HG02763 (cell line): ENCODE measurements around the gene HOXA10.

Experiments
- ATAC-seq: cut with Tn5 transposase; IDR thresholded peaks from one replicate; pipeline ENCODE4 v1.9.1; 2021; ENCODE audit warnings: mild to moderate bottlenecking, moderate library complexity; ENCODE audit not compliant: unreplicated experiment

Gene HOXA10

DNA sequence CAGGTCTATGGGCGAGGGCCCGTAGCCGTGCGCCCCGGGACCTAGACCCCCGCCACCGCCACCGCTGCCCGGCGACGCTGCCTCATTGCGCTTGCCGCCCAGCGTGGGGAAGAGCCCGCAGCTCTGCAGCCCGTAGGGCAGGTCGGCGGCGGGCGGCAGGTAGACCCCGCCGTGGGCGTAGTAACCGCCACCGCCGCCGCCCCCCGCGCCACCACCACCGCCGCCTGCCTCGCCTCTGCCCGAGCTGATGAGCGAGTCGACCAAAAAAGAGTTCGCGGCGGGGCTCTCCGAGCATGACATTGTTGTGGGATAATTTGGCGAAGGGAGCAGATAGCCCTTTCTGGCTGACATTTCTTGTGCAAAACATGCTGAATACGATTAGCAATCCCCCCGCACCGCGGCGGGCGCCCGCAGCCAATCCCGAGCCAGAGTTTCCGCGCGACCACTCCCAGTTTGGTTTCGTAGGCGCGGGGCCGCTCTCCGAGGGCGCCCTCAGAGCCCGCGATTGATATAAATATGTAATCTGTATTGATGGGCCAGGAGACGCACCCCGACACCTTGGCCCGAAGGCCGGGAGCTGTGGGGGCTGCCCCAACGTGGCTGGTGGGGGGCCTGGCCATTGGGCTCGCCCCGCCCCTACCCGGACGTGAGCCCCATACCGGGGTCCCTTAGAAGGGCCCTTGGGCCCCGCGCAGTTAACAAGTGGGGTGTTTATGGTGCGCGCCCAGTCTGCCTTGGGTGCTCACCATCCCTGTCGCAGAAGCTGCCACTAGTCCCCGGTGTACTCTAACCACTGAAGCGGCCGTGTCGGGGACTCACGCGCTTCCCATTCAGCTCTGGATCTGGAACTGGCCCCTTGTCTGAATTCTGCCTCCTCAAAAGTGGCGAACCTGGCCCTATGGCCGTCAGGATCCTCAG, at the start of gene HOXA10:
HOXA10 (minus strand) TSS at position 365 of the 918 bp plus-strand sequence; CDS start at position 351, 14 bp downstream.
- ATAC-seq, result no peak

DNA sequence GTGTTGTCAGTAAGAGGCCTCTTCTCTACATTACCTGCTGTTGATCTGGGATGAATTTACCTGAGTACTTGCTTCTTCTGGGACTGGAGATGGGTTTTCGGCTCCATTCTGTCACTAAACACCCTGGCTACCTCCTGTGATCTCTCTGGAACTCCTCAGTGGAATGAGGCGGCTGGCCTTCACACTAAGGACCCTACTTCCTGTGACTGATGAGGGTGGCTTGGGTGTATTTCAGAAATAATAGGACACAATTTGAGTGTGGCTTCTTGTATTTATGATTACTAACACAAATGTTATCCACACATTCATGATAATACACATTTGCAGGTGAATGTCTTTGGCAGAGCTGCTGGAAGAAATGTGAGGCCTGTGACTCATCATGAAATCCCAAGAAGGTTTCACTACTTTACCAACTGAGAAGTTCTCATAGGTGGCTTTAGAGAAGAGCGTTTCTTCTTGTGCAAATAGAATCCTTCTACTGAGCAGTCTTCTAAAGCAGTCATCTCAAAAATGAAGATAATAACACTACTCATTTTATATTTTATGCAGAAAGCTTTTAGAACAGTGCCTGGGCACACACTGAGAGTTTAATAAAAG, 47.2 kb upstream of the HOXA10 start:
- no peak for ATAC-seq

DNA sequence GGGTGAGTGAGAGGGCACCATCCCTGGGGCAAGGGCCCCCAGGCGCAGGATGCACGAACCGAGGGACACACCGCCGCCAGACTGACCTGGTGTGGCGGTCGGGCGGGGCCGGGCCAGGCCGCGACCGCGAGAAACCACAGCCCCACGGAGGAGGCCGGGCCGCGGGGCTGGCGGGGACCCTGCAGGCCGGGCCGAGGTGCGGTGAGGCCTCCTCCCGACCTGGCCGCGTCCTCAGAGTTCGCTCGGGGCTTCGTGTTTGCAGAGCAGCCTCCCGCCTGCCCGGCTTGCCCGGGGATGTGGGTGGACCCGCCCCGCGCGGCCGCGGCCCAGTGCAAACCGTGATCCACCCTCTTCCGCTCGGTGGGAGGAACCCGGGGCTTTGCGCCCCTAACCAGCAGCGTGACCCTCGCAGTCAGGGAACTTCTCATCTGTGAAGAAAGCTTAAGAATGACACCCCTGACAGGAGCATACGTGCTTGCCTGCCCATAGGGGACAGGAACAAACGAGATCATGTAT, 46.4 kb upstream of the HOXA10 start:
- ATAC-seq, result no peak

DNA sequence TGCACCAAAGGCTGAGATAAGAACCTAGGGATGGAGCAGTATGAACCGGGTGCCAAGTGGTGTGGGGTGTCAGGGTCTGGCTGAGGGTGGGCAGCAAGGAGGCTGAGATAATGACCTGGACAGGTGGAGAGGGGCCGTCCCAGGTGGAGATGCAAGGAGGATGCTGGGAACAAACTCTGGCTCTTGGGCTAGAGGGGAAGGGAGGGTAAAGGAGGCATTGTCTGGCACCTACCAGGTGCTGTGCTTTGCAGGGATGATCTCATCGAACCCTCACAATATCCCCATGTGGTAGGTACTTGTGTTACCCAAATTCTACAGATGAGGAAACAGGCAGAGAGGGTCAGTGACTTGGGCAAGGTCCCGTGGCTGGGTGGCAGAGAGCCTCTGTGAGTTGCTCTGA, 45.7 kb upstream of the HOXA10 start:
- no peak for ATAC-seq

DNA sequence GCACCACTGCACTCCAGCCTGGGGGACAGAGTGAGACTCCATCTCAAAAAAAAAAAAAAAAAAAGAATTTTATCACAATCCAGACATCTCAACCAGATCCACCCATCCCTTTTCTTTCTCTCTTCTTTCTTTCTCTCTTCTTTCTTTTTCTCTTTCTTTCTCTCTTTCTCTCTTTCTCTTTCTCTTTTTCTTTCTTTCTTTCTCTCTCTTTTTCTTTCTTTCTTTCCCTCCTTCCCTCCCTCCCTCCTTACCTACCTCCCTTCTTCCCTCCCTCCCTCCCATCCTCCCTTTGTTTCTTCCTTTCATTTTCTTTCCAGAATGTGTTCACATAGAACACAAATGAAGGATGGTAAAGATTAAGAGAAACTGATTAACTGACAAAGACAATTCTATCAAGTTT, 43.8 kb upstream of the HOXA10 start:
- no peak for ATAC-seq

DNA sequence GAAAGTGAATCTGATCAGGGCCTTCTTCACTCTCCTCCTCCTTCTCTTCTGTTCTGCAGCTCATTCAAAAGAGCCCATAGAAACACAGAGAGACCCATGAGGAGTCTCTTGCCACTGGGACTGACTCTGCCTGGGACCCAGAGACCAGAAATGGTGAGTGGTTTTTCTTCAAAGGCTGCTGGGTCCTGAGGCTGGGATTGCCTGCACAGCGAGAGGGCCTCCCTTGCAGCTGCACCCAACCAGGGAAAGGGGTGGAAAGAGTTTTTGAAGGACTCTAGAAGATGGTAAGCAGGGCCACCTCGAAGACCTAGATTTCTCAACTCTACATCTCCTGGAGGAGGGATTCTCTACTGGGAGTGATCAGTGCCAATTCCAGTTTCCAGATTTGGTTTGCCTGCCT, 41.2 kb upstream of the HOXA10 start:
- no peak for ATAC-seq

DNA sequence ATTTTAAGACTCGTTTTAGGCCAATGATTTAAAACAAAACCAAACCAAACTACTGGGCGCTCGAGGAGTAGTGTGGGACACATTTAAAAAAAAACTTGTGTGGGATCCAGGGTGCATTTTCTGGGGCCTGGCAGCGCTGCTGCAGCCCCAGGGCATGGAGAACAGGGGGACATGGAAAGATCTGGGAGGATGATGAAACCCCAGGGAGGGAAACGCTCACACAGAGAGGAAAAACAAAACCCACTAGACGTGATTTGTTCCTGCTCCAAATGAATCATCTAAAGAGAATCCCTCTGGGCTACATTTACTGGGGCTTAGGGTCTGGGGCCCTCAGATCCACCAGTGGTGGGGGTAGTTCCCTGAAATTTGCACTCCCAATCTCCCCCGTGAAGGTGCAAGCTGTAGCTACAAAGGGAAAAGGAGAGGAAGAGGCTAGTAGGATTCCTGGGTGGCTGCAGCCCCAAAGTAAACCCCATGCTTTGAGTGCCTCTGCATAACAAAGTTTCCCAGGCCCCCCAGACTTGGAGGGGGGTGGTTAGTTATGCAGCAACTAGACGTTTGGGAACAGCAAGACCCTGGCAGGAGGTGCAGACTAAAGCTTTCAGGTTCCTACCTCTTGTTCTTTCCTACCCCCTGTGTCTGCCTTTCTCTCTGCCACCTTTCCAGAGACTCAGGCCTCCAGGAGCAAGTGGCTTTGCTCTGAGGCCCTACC, 40.3 kb upstream of the HOXA10 start:
- ATAC-seq, result no peak

DNA sequence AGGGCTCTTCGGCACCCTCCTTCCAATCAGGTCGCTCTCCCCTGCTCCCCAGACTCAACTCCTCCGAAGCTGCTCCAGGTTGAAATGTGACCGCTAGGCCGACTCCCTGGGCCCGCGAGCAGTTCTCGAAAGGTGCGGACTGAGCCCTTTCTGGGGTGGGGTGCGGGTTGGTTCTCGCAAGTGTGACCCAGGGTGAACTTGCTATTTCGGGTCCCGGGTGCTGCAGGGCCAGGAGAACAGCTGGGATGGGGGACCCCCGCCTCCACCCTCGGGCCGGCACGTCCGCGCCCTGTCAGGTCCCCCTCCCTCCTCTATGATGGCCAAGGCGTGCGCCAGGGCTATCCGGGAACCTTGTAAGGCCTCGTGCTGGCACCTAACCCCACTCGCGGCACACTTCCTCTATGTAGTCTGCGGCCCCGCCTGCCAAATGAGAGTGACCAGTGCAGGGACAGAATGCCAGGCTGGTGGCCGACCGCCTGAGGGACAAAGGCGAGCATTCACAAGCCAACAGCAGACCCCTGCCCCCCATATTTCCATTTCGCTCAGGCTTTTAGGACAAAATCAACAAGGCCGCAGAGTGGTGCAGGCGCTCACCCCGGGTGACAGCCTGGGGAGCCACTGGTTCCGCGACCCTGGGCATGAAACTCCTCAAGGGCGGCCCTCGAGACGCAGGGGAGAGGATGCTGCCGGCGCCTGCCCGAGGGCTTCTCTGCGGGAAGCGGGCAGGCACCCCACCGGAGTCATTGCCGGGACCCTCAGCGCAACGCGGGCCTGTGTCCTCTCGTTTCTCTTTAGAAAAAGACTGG, 39.5 kb upstream of the HOXA10 start:
- ATAC-seq, result no peak

DNA sequence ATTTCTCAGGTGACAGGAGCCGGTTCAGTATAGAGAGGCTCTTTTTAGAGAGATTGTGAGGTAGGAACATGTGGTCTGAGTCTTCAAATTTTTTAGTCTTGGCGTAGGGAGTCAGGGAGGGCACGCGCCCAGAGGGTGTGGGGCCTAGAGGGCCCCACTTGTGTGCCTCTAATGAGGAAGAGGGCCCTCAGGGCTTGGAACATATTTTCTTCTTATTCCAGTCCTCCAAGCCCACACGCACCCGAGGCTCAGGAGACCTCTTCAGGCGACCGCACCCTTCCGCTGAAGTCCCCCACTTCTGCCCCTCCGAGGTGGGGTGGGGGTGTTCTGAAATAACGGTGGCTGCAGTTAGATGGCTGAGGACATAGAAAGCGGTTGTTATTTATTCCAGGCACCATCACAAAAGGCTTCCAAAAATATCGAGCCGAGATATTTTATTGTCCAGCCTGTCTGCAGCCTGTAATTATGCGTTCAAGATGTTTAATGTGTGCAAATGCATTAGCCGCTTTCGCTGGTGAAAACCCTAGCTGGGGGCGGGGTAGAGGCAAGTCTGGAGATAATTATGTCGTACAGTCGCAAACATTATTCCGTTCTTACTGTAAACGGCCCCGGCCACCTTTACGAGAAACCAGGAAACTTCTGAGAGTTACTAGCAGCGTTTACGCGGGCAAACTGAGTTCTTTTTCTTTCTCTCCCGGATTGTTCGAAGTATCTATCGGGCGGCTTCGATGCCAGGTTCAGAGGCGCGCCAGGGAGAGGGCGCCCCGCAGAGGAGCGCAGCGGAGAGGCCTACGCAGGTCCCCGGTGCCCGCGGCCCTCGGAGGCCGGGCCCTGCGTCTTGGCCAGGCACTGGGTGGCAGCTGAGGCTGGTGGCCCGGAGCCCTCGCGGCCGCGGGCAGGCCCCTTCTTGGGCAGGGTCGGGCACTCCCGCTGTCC, 38.6 kb upstream of the HOXA10 start:
- no peak for ATAC-seq

DNA sequence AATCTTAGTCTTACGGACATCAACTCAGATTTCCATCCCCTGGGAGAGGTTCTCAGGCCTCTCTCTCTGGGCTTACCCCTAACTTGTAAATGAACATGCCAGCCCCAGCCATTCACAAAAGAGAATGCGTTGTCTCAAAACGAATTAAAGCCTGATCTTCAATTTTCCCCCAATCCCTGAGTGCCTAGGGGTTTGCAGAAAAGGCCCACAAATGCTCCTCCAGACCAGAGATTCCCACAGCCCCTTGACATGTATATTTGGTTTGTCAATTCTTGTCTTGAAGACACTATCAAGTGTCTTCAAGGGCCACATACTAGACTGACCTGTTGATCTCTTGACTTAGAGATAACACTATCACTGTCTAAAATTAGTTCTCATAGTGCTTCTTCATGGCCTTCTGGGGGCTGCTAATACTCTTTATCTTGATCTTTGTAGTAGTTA, 37.7 kb upstream of the HOXA10 start:
- no peak for ATAC-seq

DNA sequence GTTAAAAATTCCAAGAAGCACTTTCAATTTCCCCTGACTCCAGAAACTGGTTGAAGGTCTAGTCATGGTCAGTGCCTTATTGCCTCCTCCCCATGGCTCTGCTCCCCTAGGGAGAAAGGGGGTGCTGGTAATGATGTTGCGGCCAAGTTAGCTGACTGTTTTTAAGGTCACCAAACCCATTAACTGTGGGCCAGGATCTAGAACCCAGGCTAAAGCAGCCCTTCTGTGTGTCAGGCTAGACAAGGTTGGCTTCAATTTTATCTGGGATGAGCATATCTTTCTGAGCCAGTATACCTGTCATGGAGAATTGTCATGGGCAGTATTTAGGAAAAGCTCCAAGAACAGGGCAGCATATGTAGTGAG, 36.9 kb upstream of the HOXA10 start:
- ATAC-seq, result no peak

DNA sequence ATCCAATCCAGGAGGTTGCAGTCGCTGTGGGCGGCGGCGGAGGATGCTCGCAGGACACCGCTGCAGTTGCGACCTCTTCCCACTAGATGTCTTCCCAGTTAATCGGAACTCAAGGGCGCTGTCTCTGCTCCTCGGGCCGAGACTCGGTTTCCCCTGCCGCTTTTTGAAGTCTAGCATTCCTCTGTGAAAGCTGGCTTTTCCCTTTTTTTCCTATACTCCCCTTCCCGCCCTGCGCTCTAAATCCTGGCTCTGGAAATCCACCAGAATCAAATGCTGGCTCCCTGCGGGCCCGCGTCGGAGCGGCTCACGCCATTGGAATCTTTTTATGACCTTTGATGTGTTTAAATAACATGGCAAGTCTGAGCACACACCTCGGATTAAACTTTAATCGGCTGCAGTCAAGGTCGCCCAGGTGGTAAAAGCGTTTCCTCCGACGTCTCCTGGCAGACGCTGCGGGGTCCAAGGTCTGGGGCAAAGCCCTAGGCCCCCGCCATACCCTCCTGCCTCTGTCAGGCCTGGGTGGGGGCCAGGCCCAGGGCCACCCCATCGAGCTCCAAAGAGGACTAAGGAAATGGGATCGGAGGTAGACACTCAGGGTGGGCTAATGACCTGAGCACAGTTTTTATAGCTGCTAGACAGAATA, 36.4 kb upstream of the HOXA10 start:
- no peak for ATAC-seq

DNA sequence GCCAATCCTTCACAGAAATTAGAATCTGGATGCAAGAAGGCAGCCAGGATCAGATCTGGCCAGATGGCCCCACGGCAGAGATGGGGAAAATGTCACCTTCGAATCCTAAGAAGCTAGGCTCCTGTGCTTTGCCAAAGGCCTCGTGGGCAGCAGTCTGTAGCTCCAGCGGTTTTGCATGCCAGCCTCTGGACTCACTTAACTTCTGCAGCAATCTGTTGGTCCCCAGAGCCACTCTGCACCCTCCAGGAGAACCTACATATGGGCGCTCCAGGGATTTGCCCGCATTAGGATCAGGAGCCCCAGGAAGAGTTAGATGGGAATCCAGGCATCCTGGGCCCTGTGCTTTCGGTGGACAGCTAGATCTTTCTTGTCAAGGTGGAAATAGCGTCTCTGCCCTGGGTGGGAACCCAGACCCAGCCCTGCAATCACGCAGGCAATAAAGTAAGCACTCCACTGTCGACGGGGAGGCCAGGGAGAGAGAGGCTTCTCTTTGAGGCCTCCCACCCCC, 35.9 kb upstream of the HOXA10 start:
- no peak for ATAC-seq

DNA sequence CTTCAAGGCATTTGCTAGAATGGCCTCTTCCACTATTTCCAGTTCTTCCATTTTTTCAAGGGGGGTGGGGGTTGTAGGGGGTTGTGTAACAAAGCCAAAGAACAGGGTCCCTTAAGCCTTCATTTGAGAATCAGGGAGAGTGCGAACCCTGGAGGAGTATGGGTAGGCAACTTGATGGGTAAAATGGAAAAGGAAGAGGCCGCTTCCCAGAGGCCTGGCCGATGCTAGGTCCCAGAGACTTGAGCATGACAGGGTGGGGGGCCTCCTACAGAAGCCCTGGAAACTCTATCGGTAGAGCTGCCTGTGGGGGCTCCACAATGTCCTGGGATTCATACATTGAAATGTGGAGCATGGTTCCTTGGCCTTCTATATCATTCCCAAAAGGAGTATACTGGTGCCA, 34.9 kb upstream of the HOXA10 start:
- no peak for ATAC-seq

DNA sequence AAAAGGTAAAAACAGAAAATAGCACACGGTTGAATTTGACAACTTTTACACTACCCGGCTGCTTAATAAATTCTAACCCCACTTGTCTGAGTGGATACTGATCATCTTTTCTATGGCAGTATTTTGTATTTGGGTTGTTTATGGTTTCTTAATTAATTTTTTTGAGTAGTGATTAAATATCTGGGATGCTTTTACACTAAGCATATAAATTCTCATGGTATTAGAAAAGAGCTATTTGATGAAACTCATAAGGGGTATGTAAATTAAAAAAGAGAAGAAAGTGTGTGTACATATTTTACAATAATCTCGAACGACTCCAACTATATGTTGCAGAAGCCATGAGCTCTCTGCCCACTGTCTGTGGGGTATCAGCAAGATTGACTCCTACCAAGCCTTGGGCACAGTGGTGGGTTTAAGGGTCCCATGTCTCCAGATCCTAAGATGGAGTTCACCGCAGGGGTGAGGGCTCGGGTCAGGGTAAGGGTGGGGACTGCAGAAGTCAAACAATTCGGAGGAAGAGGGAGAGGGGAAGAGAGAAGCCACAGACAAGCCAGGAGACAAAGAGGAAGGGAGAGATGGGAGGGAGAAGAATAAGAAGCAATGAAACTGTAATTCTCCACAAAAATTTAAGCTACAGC, 33.3 kb upstream of the HOXA10 start:
- ATAC-seq, result no peak

DNA sequence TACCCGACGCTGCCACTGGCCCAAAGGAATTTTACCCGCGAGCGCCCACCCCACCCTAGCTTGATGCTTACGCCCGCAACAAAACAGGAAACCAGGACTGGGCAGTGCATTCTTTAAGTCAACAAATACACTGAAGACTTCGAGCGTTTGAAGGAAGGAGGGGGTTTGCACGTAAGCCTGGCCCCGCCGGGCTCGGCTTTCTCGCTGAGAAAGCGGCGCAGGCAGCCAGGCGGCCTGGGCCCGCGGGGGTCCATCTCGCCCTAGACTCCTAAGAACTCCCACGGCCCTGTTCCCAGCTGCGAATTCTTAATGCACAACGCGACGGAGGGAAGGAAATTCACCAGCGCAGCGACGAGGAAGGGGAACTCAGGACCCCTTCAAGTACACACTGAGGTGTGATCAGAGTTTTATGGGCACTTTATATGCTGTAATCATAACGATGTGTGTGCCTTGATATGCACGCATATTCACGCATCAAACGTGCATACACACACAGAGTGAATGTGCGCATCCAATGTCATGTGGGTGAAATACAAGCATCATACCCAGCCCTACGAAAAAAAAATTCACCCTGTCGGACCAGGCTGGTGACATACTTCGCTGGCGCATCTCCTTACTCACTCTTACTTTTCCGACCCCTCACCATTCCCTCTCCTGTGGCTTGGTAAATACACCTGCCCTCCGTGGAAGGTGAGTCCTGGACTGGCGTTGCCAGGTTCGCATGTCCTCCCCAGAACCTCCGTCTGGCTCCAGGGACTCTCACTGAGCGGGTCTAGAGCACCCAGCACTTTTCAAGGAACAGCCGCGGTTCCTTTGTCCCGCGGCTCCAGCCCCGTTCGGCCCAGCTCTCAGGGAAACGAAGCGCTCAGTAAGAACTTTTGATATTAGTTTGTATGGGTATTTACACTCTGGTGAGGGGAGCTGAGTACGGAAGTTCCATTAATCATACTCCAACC, 31.5 kb upstream of the HOXA10 start:
- ATAC-seq, result no peak

DNA sequence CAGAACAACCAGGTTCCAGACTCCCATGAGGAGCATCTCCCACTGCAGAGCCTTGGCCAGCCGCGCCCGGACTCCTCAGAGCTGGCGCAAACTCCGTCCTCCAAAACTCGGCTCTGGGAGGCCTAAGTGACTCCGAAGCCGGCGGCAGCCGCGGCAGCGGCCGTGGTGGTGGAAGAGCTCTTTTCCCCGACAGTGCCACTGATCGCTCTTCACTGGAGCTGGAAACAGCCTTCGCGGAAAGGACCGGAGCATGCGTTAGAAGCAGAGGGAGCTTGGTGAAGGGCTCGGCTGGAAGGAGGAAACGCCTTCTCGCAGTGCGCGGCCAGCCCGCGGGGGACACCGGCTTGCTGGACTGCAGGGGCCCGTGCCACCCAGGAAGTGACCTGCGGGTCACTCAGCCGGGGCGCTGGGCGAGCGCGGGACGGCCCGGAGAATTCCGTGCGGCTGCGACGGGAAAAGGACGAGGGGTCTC, 30.8 kb upstream of the HOXA10 start:
- no peak for ATAC-seq
